C4-2B (cell line): ENCODE measurements around the gene ELMOD1.

Experiments used
- CTCF ChIP-seq: fragments of 450-650 bp; conservative IDR thresholded peaks from 2 replicates; pipeline ENCODE4 v1.5.1; 2017; ENCODE audit warnings: mild to moderate bottlenecking
- ZFX ChIP-seq: fragments of 450-650 bp; IDR thresholded peaks from 2 replicates; pipeline ENCODE4 v1.6.1; 2017

DNA sequence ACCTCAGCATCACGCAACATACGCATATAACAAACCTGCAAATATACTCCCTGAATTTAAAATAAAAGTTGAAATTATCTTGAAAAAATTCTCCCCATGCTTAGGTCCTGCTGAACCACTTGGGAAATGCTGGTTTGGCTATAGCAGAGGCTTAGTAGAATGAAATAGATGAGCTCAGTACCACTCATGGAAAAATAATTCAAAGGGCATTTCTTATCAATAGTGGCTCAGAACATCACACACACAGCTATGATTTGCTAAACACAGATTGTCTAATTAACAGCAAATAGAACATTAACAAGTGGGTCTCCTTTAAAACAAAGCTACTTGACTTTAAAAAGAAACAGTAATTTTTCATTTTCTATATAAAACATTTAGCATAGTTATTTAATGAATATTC, 21.5 kb downstream of the ELMOD1 start:
- TF ChIP-seq ZFX (no peak), CTCF (no peak)
